ENCODE measurements around the gene BSDC1.
"Not testable (repeated sequence)": the region's sequence is repeated elsewhere in the genome, so short reads cannot be mapped to it uniquely, and the experiment has no call there.

BSDC1 gene

GRCh38 chr1:32355778-32356177 lies 38.5 kb downstream of the BSDC1 start:
- not testable (repeated sequence) for DNase-seq

DNA sequence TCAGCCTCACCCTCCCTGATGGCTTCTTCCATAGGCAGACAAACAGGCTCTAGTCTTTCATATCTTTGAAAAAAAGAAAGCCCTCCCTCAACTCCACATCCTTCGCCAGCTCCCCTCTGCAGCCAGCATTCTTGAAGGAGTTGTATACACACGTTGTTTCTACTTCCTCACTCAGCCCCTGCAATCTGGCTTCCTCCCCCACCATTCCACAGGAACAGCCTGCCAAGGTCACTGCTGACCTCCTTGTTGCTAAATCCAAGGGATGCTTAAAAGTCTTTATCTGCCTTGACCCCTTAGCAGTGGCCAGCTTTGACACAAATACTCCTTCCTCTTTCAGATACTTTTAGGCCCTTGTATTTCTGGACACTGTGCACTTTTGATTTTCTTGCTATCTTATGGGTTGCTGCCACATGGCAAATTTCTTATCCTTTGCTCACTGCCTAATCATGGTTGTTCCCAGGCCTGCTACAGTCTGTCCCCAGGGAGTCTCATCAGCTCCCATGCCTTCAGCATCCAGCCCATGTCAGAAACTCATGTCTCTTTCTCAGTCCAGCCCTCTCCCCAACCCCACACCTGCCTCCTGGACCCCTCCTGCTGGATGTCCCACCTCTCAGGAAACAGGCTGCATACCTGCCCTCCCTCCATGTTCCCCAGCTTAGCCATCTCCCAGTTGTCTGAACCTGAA lies 40.2 kb downstream of the BSDC1 start:
- no peak for DNase-seq

- no peak for DNase-seq
Observed at GRCh38 chr1:32353431-32353830, 40.8 kb downstream of the BSDC1 start.

DNA sequence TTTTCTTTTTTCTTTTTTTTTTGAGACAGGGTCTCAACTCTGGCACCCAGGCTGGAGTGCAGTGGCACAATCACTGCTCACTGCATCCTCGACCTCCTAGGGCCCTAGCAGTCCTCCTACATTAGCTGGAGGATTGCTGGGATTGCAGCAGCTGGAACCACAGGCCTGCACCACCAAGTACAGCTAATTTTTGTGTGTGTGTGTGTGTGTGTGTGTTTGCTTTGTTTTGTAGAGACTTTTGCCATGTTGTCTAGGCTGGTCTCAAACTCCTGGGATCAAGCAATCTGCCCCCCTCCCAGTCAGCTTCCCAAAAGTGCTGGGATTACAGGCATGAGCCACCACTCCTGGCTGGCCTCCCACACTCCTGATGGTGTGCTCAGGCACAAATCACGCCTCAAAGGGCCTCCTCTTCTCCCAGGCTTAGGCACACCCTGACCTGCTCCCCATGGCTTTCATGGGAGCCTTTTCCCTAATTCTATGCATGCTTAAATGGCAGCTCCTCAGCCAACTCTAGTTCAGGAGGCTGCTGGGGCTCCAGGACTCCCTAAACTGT lies 41.3 kb downstream of the BSDC1 start:
- DNase-seq: no peak

DNA sequence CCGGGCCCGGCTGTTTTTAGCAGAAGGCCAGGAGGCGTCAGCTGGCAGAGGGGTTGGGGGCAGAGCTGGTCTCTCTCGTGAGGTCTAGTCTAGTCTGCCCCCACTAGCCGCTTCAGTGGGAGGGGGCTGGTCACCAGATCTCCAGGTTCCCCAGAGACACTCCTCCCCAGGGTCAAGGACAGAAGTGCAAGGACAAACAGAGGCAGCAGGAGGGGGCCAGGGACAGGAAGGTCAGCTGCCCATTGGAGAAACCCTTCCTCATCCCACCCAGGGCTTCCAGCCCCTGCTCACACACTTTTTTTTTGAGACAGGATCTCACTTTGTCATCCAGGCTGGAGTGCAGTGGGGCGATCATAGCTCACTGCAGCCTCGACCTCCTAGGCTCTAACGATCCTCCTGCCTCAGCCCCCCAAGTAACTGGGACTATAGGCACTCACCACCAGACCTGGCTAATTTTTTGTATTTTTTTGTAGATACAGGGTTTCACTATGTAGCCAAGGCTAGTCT lies 41.9 kb downstream of the BSDC1 start:
- DNase-seq: no peak

- DNase-seq: peak; percentile 98
Observed at GRCh38 chr1:32351399-32352238, 42.6 kb downstream of the BSDC1 start.

DNA sequence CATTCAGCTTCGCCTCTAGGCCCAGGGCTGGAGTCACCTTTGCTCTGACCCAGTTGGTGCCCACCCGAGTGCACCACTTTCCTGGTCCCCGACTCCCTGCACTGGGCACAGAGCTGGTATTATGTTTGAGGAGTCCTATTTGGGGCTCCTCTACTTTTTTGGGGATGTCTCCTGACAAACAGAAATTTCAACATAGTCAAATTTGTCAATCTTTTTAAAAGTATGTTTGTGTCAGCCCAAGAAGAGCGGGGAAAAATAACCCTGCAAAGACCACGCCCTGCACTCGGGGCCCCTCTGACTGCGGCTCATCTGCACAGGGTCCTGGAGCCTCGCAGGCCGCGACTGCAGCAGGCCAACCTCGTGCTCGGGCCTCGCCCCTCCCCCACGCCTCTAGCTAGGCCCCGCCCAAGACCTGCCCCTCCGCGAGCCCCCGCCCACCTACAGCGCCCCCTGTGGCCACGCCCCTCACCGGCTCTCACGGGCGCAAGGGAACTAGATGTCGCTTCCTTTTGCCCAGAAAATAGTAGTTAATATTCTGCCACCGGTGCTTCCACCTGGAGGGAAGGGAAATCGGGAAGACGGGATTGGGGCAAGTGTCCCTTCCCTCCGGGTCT lies 43.3 kb downstream of the BSDC1 start:
- DNase-seq: peak; percentile 84

GRCh38 chr1:32349211-32349708 lies 45.0 kb downstream of the BSDC1 start:
- no peak for DNase-seq

- DNase-seq: no peak
Observed at GRCh38 chr1:32346532-32347157, 47.6 kb downstream of the BSDC1 start.

DNA sequence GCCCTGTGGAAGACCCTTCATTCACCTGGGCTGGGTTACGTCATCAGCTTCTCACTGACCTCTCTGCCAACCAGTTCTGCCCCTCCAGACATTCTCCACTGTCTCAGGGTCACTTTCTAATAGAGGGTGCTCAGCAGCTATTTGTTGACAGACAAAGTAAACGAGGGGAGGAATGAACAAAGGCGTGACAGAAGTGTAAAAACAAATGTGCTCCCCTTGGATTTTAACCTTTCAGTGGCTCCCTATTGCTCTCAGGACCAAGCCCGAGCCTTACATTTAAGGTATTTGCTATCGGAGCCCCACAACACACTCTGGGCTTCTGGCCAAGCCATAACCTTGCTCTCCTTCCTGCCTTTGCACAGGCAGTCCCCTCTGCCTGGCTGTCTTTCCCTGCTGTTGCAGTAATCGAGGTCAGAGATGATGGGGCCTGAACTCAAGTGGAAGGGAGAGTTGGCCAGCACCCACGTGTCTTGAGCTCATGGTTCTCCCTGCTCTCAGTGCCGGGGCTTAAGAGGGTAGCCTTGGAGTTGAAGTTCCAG lies 48.9 kb downstream of the BSDC1 start:
- DNase-seq: no peak

GRCh38 chr1:32342704-32343103 lies 51.5 kb downstream of the BSDC1 start:
- no peak for DNase-seq

- no peak for DNase-seq
Observed at GRCh38 chr1:32341971-32342370, 52.3 kb downstream of the BSDC1 start.

DNA sequence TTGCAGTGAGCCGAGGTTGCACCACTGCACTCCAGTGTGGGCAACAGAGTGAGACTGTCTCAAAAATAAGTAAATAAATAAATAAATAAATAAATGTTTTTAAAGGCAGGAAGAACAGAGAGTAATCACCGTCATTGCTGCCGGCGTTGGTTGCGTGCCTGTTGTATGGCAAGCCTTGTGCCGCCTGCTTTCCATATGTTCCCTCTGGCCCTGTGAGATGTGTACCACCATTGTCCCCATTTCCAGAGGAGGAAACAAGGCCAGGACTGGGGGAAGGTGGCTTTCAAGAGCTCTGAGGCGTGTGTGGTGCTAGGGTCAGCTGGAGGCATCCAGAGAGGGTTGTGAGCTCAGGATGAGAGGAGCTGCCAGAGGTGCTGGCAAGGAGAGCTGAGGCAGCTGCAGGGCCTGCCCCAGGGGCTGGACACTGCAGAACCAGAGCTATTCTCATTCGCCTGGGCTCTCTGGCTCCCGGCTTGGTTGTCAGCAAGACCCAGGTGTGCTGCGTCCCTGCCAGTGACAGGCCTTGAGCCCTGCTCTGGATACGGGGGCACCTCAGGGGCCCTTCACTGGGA lies 53.0 kb downstream of the BSDC1 start:
- DNase-seq: no peak

GRCh38 chr1:32339363-32339978 lies 54.8 kb downstream of the BSDC1 start:
- no peak for DNase-seq

DNA sequence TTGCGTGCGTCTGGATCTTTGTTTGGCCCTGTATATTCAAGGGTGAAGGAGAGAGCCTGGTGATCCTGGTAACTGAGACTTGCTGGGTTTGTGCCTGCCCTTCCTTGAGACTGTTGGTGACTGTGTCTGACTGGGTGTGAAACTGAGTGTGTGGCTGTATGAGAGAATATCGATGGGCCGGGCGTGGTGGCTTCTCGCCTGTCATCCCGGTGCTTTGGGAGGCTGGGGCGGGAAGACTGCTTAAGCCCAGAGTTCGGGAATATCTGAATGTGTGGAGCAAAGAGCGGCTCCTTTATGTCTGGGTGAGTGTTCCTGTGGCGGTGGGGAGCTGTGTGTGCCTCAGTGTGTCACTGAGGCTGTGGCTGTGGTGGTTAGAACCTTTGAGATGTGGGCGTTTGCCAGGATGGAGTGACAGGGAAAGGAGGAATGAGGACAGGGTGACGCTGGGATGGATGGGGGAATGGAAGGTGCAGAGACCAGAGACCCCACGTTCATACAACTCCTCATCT lies 55.5 kb downstream of the BSDC1 start:
- no peak for DNase-seq

- no peak for DNase-seq
Observed at GRCh38 chr1:32337855-32338636, 56.2 kb downstream of the BSDC1 start.

GRCh38 chr1:32336963-32337675 lies 57.1 kb downstream of the BSDC1 start:
- DNase-seq: no peak

GRCh38 chr1:32336591-32336932 lies 57.7 kb downstream of the BSDC1 start:
- no peak for DNase-seq

GRCh38 chr1:32335790-32336590 lies 58.3 kb downstream of the BSDC1 start, which contains the start of gene MARCKSL1:
Gene MARCKSL1, minus strand, starts transcription at chr1:32336233. Its CDS starts 200 bp downstream, at chr1:32336033.
- DNase-seq: peak; percentile 80
